Activated CD4-positive, alpha-beta T cell treated with anti-CD3 and anti-CD28 coated beads for 1 hour (primary cell): ENCODE data around the gene RAP1A.
A peak's percentile ranks its signal among the peaks of the same experiment; 100 is the strongest.
"Not testable (repeated sequence)": the region's sequence is repeated elsewhere in the genome, so short reads cannot be mapped to it uniquely, and the experiment has no call there.

ENCODE experiments used
- DNase-seq: peaks from one replicate; pipeline ENCODE4 v3.0.0-alpha.2; 2020

Gene RAP1A

GRCh38 chr1:111598544-111598943 is 21.0 kb upstream of the RAP1A start:
- no peak for DNase-seq

DNA sequence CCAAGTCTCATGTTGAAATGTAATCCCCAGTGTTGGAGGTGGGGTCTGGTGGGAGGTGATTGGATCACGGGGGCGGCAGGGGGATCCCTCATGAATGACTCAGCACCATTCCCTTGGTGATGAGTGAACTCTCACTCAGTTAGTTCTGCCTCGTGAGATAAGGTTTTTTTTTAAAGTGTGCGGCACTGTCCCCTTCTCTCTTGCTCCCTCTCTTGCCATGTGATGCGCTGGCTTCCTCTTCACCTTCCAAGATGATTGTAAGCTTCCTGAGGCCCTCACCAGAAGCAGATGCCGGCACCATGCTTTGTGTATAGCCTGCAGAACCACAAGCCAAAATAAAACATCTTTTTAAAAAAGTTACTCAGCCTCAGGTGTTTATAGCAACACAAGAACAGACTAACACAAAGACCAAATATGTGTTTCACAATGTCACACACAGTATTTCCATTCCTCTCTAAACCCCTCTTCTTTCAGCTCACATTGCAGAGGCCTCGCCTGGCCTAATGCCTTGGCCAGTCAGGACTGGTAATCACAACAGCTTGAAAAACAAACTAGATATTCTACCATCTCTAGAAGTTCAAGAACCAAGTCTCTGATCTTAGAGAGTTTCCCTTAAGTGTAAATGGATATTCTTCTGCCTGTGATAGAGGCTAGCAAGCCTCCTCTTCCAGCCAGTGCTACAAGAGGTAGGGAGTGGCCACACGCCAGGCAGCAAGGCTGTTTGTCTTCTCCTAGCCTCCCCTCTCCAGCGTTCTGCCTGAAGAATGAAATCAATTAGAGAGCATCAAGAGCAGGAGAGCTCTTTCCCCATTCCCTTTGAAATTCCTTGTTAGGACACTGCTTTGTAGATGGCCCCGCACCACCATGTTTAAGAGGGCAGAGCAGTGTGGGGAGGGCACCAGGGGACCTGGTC is 19.6 kb upstream of the RAP1A start:
- DNase-seq: no peak

DNA sequence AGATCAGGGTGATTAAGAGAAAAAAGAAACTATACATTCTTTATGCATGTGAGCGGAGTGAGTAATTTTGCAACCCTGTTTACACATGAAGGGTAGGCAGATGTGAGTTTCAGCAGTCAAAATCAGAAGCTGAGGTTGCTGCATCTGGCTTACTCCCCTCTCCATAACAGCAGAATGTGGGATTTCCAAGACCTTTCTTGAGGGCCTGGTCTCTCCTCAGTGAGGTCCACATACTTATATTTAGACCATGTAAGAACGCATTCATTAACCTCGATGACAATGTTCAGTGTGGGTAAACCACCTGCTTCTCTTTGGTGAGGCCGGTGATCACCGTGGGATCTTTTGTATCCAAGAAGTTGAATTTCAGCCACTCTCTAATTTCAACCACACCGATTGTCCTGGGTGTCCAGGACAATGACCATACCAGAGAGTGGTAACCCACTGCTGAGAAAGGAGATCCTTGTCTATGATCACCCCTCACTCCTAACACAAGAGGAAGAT is 18.7 kb upstream of the RAP1A start:
- DNase-seq: no peak

DNA sequence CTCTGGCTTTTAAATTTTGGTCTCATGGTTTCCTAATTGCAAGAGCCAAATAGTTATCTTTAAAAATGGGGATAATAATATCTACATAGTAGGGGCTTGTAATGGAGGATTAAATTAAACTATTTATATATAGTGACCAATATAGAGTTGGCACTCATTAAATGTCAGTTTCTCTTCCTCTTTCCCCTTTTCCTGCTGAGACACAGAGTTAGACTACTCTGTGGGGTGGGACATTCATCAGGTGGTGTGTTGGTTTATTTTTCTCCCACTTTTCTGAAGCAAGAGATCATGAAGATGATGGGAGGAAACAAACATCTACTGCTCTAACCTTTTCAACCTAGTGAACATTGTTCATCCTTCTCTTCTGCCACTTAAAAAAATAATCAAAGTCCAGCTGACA is 17.3 kb upstream of the RAP1A start:
- no peak for DNase-seq

DNA sequence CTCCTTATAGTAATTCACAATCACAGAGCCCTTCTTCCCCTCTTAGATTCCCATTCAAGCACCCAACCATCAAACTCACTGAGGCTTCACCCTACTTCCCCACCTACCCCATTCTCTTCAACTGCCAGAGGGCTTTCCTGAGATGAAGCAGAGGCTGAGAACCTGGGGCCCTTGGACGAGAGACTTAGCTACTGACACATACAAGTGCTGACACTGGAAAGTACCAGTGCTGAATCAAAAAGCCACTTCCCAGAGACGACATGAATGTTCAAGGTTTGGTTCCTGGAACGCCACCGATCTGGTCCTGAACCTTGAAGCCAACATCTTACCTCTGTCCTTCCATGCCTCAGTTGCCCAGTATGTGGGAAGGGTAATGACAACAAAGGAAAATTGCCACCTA is 16.6 kb upstream of the RAP1A start:
- no peak for DNase-seq

GRCh38 chr1:111603979-111604378 is 15.6 kb upstream of the RAP1A start:
- peak; percentile 62 for DNase-seq

- no peak for DNase-seq
Measured at GRCh38 chr1:111604931-111605330, 14.7 kb upstream of the RAP1A start.

GRCh38 chr1:111605576-111605975 is 14.0 kb upstream of the RAP1A start:
- no peak for DNase-seq

- DNase-seq: not testable (repeated sequence)
Measured at GRCh38 chr1:111606457-111607215, 13.0 kb upstream of the RAP1A start.

GRCh38 chr1:111608528-111608927 is 11.1 kb upstream of the RAP1A start:
- not testable (repeated sequence) for DNase-seq

DNA sequence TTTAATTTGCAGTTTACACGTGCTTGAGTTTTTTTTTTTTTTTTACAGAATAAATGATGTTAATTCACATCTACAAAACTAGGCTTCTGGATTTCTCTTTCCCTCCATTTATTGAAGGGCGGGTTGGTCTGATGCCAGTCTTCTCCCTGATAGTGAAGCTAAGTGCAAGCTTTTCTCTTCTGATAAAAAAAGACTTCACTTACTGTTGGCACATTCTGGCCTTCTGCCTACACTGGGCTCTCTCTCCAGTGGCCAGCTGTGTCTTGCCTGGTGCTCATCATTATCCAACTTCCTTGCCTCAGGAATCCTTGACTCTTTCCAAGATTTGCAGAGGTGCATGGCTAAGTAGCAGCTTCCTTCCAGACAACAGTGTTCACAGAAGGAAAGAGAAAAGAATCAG is 7.6 kb upstream of the RAP1A start:
- no peak for DNase-seq

- DNase-seq: peak; percentile 27
Measured at GRCh38 chr1:111615870-111616715, 3.5 kb upstream of the RAP1A start.

DNA sequence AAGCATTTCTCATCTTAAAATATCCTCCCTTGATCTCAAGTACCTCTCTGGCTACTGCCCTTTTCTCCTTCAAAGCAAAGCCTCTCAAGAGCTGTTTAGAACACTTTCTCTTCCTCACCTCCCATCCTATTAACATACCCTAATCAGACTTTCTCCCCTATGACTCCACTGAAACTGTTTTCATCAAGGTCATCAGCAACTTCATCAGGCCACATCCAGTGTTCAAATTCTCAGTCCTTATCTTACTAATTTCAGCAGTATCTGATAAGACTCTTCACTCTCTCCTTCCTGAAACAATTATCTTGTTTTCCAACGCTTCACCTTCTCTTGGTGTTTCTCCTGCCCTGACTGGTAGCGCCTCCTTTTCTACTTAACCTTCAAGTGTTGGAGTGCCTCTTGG is 1.5 kb upstream of the RAP1A start:
- DNase-seq: no peak

- no peak for DNase-seq
Measured at GRCh38 chr1:111618961-111619634, 491 bp upstream of the RAP1A start.

DNA sequence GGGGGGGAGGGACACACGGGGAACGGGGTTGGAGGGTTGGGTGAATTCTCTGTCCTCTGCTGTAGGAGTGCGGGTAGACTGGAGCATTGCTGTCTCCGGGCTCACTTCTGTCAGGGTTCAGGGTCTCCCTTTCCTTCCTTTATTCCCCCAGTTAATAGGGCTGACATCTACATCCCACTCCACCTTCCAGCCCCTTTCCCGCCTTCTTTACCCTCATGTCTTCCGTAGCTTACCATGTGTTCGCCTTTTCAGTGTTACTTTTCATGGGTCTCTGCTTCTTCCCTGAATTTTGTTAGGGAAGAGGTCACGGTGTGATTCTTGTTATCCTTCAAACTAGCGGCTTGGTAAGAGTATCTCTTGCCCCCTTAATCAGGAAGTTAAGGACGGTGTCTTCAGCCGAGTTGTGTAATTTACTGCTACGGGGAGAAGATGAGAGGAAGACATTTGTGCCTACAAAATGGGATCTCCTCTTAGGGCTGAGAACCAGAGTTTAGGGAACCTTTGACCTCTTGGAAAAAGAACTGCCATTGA is 917 bp downstream of the RAP1A start:
- DNase-seq: no peak

DNA sequence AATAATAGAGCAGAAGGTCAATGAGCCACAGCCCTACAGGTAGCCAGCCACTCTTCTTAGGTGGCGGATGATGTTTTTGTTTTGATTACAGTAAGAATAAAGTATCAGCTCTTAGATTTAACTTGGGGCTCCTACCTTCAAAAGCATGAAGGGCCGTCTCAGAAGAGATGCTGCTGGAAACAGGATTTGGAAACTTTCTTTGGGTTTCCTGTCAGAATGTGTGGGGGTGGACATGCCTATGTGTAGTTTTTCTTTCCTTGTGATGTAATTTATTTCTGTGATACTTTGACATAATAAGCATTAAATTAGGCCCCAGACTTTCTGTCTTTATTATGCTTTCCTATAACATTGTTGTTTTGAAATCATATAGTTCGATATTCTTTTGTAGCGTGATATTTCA is 1.5 kb downstream of the RAP1A start:
- DNase-seq: no peak

DNA sequence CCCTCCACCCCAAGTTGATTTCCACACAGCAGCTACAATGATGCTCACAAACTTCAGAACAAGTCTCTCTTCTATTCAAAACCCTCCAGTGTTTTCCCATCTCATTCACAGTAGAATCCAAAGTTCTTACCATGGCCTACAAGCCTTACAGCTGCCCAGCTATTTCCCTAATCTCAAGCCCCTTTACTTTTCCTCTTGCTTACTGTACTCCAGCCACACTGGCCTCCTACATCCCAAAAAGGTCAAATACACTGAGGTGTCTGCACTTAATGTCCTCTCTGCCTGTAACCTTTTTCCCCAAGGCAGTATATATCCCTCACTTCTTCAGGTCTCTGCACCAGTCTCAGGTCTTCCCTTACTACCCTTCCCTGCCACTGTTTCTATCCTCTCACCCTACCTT is 2.6 kb downstream of the RAP1A start:
- no peak for DNase-seq

DNA sequence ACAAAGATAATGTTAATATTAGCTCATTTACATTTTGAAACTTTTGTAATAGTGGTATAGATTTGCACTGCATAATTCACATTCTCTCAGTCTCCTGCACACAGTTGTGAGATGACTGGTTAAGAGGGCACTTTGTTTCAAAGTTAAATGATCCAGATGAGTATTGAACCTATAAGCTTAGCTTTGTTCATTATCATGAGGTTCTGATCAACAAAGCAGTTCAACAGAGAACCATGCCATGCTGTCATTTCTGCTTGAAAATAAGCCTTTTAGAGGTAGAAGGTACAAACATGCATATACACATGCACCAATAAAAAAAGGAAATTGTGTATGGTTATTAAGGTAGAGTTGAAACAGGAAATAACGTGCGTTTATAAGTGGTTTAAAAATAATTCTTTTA is 4.8 kb downstream of the RAP1A start:
- no peak for DNase-seq

DNA sequence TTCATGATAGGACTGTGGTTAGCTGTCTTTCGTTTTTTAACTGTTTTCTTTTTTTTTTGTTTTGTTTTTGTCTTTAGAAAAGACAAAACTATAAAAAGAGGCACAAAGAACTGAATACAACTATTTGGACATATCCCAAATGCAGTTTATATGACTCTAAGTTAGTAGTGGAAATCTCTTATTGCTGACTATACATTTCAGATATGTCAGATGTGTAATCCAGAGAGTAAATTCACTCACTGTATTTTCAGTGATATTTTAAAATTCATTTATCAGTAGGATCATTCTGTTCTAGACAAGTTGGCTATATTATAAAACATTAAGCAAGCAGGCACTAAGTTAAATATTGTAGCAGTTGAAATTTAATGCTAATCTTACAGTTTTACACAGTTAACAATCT is 5.7 kb downstream of the RAP1A start:
- no peak for DNase-seq

- no peak for DNase-seq
Measured at GRCh38 chr1:111628153-111628552, 8.6 kb downstream of the RAP1A start.

DNA sequence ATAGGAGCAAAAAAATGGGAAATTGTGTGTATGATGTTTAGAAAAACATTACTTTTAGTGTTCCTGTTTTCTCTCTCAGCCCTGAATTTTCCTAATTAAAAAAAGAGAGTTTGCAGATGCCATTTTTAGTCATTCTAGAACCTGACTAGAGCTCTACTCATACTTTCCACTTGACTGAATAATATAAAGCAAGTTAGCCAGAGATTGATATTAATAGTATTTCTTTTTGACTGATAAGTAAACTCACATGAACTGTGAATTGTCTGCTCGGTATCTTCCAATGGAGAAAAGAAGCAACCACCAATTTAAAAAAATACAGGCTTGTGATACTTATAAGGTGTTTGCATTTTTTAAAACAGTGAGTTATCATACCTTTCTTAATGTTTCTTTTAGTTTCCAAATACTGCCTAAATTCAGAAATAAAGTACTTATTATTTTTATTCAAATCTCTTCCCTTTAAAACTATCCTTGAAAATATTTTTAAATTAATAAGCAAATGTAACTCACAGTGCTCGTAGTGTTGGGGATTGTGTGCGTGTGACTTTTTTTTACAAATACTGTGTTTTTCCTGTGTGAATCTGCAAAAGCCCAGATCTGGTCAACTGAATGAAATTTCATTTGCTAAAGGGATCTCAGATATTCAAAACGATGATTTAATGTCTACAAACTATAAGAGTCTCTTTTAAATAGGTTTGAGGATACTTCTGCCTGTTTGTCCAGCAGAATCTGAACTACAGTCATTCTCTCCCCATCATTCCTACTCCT is 9.8 kb downstream of the RAP1A start:
- no peak for DNase-seq
